SK-N-SH (cell line): ENCODE data around the gene IGF2. TPM values are rescaled to one million over a fixed set of nuclear protein-coding genes. Genes with fewer than 3 reads are reported as not detected.

ENCODE experiments used
- CTCF ChIA-PET: fragments of 300-600, 350-600 bp; formaldehyde crosslinking; extraction: SDS; loops from one replicate; lab custom pipeline; 2021; lab: Yijun Ruan, JAX
- POLR2A ChIA-PET: fragments of 350-600 bp; sonication (Branson Sonifier 250); formaldehyde crosslinking; extraction: SDS; loops from one replicate; lab custom pipeline; 2020; ENCODE audit warnings: antibody characterized with exemption, inconsistent platforms; lab: Yijun Ruan, JAX
- DNase-seq: peaks from one replicate; pipeline ENCODE4 v3.0.0; 2012
- H2AFZ ChIP-seq: fragments of 200-600 bp; sonication (generic); 2 replicates; pipeline ENCODE4 v1.8.1; 2016; ENCODE audit warnings: antibody characterized with exemption, mild to moderate bottlenecking, low read depth
- H3F3A ChIP-seq: fragments of 200-600 bp; sonication (generic); replicated peaks from 2 replicates; pipeline ENCODE3; 2016; ENCODE audit warnings: antibody characterized with exemption, mild to moderate bottlenecking; ENCODE audit not compliant: insufficient read depth
- H3K27ac ChIP-seq, 2 experiments: fragments of 200-500 bp in 1 of 2; fragments of 200-600 bp in 1 of 2; sonication (Bioruptor generic) in 1 of 2; sonication (generic), shearing (Covaris generic) in 1 of 2; 2 replicates each; pipeline versions ENCODE4 v1.5.1 to v1.6.1; 2014 to 2016; ENCODE audit warnings: low read depth in 2 of 2, inconsistent platforms in 1 of 2, low read length in 1 of 2, mild to moderate bottlenecking in 1 of 2, mixed read lengths in 1 of 2
- H3K27me3 ChIP-seq: fragments of 200-600 bp; sonication (generic), shearing (Covaris generic); 2 replicates; pipeline ENCODE4 v1.6.1; 2016; ENCODE audit warnings: mixed run types; ENCODE audit not compliant: insufficient read depth
- H3K36me3 ChIP-seq, 2 experiments: fragments of 200-500 bp in 1 of 2; fragments of 200-600 bp in 1 of 2; sonication (Bioruptor generic) in 1 of 2; sonication (generic) in 1 of 2; replicated peaks in 1 of 2; 2 replicates each; pipeline versions ENCODE3 to v1.5.1; 2014 to 2016; ENCODE audit warnings: low read length in 1 of 2, mild to moderate bottlenecking in 1 of 2; ENCODE audit not compliant: insufficient read depth in 2 of 2, control insufficient read depth in 1 of 2
- H3K4me1 ChIP-seq, 2 experiments: fragments of 200-500 bp in 1 of 2; fragments of 200-600 bp in 1 of 2; sonication (Bioruptor generic) in 1 of 2; sonication (generic), shearing (Covaris generic) in 1 of 2; 2 replicates each; pipeline versions ENCODE4 v1.5.1 to v1.6.1; 2014 to 2016; ENCODE audit warnings: low read depth in 1 of 2, low read length in 1 of 2, mixed run types in 1 of 2; ENCODE audit not compliant: insufficient read depth in 2 of 2, control insufficient read depth in 1 of 2
- H3K4me2 ChIP-seq: fragments of 200-600 bp; sonication (generic), shearing (Covaris generic); 2 replicates; pipeline ENCODE4 v1.6.1; 2017; ENCODE audit warnings: mixed run types
- H3K4me3 ChIP-seq, 2 experiments: fragments of 200-500 bp in 1 of 2; fragments of 200-600 bp in 1 of 2; sonication (Bioruptor generic) in 1 of 2; sonication (generic), shearing (Covaris generic) in 1 of 2; 2 replicates each; pipeline versions ENCODE4 v1.5.1 to v1.8.1; 2014 to 2016; ENCODE audit warnings: low read depth in 2 of 2, inconsistent platforms in 1 of 2, low read length in 1 of 2, mild to moderate bottlenecking in 1 of 2, mixed read lengths in 1 of 2, moderate library complexity in 1 of 2
- H3K79me2 ChIP-seq: fragments of 200-600 bp; sonication (generic); 2 replicates; pipeline ENCODE4 v1.8.1; 2017; ENCODE audit warnings: mild to moderate bottlenecking; ENCODE audit not compliant: insufficient read depth
- H3K9ac ChIP-seq: fragments of 200-600 bp; sonication (generic); 2 replicates; pipeline ENCODE4 v1.6.1; 2017; ENCODE audit warnings: mixed run types
- H3K9me2 ChIP-seq: fragments of 200-600 bp; sonication (generic); 2 replicates; pipeline ENCODE4 v1.6.1; 2017; ENCODE audit warnings: mixed run types
- H3K9me3 ChIP-seq: fragments of 200-600 bp; sonication (generic); 2 replicates; pipeline ENCODE4 v1.6.1; 2017; ENCODE audit warnings: mixed run types, mild to moderate bottlenecking, moderate library complexity
- H4K20me1 ChIP-seq: fragments of 200-600 bp; sonication (generic); 2 replicates; pipeline ENCODE4 v1.6.1; 2017; ENCODE audit warnings: mild to moderate bottlenecking, mixed run types; ENCODE audit not compliant: insufficient read depth
- CHD2 ChIP-seq: fragments of 150-350 bp; IDR thresholded peaks from 2 replicates; pipeline ENCODE4 v1.6.1; 2018; ENCODE audit warnings: low read length; ENCODE audit not compliant: partially characterized antibody
- CTCF ChIP-seq: fragments of 200-600 bp; sonication (generic); IDR thresholded peaks from 2 replicates; pipeline ENCODE4 v1.6.1; 2017; ENCODE audit warnings: antibody characterized with exemption, mild to moderate bottlenecking, moderate library complexity
- FOSL2 ChIP-seq: IDR thresholded peaks from 2 replicates; pipeline ENCODE4 v1.4.0; 2012; ENCODE audit warnings: low read depth, mild to moderate bottlenecking, moderate library complexity, borderline replicate concordance
- FOXJ3 ChIP-seq: sonication (generic); formaldehyde crosslinking; IDR thresholded peaks from 2 replicates; pipeline ENCODE4 v1.5.1; 2020; ENCODE audit warnings: mild to moderate bottlenecking, missing genetic modification reagents
- FOXM1 ChIP-seq: IDR thresholded peaks from 2 replicates; pipeline ENCODE4 v1.4.0; 2012; ENCODE audit warnings: low read depth, mild to moderate bottlenecking
- GATA2 ChIP-seq: sonication (generic); formaldehyde crosslinking; IDR thresholded peaks from 2 replicates; pipeline ENCODE4 v1.5.0; 2020; ENCODE audit warnings: mild to moderate bottlenecking, missing genetic modification reagents
- IRF3 ChIP-seq: fragments of 150-350 bp; IDR thresholded peaks from 2 replicates; pipeline ENCODE4 v1.6.1; 2016; ENCODE audit warnings: mild to moderate bottlenecking, low read depth, low read length
- JUND ChIP-seq: IDR thresholded peaks from 2 replicates; pipeline ENCODE4 v1.4.0; 2012
- MEF2A ChIP-seq: IDR thresholded peaks from 2 replicates; pipeline ENCODE4 v1.4.0; 2012; ENCODE audit warnings: low read depth, borderline replicate concordance
- MXI1 ChIP-seq: IDR thresholded peaks from 2 replicates; pipeline ENCODE4 v1.6.1; 2012; ENCODE audit warnings: mild to moderate bottlenecking, low read depth, low read length, improper control_type of control experiment
- NFIC ChIP-seq: IDR thresholded peaks from 2 replicates; pipeline ENCODE4 v1.4.0; 2012; ENCODE audit warnings: borderline replicate concordance
- POLR2AphosphoS5 ChIP-seq: IDR thresholded peaks from 2 replicates; pipeline ENCODE4 v1.6.1; 2012; ENCODE audit warnings: low read depth, low read length
- RAD21 ChIP-seq: IDR thresholded peaks from 2 replicates; pipeline ENCODE4 v1.6.1; 2012; ENCODE audit warnings: mild to moderate bottlenecking, low read length
- RCOR1 ChIP-seq: fragments of 150-350 bp; IDR thresholded peaks from 2 replicates; pipeline ENCODE4 v1.6.1; 2017; ENCODE audit warnings: antibody characterized with exemption, low read length
- RXRA ChIP-seq: IDR thresholded peaks from 2 replicates; pipeline ENCODE4 v1.4.0; 2012; ENCODE audit warnings: low read depth, mild to moderate bottlenecking, borderline replicate concordance
- SMC3 ChIP-seq: IDR thresholded peaks from 2 replicates; pipeline ENCODE4 v1.6.1; 2012; ENCODE audit warnings: low read depth, low read length, improper control_type of control experiment
- TAF1 ChIP-seq: IDR thresholded peaks from 2 replicates; pipeline ENCODE4 v1.6.1; 2012; ENCODE audit warnings: low read depth, mild to moderate bottlenecking, low read length, moderate library complexity, borderline replicate concordance
- TCF12 ChIP-seq: IDR thresholded peaks from 2 replicates; pipeline ENCODE4 v1.4.0; 2012
- WGBS: methylation state at CpG from one replicate; pipeline ENCODE4 v1.1.6; 2017; ENCODE audit warnings: low lambda C conversion rate; 5-methylcytosine and 5-hydroxymethylcytosine counted together
- polyA plus RNA-seq, 3 experiments: library from polyadenylated mRNA; depleted of rRNA; stranded (reverse); fragments of >200 nt; gene quantifications; 2 replicates each; pipeline ENCODE4 v1.2.3, GENCODE V29; 2012

Gene IGF2
- polyA plus RNA-seq, 1 of the 3 experiments (the other 2 are of a cell fraction): 0.05 TPM

- WGBS: 70% methylated on average over 13 of the region's 19 CpGs
- Histone ChIP-seq H3K9ac (no peak overlapping the region), H2AFZ (no peak overlapping the region), H3K4me3 (peak overlapping the region in 1 of 2 experiments; percentile 41; a peak in 1 of 4 replicates), H3K9me3 (no peaks in the 10 kb centered on the region), H3K27me3 (peaks cover 9% of the 10 kb centered on the region), H3K4me1 (peaks cover 0 to 19% of the 10 kb centered on the region in 2 experiments; a peak in 1 of 4 replicates), H3F3A (no peaks in the 10 kb centered on the region), H3K4me2 (no peak overlapping the region), H4K20me1 (no peaks in the 10 kb centered on the region), H3K9me2 (no peaks in the 10 kb centered on the region), H3K36me3 (no peaks in the 10 kb centered on the region), H3K79me2 (no peaks in the 10 kb centered on the region), H3K27ac (no peak overlapping the region)
- no peak for DNase-seq
- CTCF ChIA-PET: interaction anchor here (1.0 to 5.4 kb wide), 10 partner anchors 7 to 143 kb away, joined by 3 to 68 read pairs (median 4); no protein-coding TSS in a partner anchor
- TF ChIP-seq FOXM1: no peak
- TF ChIP-seq CTCF: no peak
- TF ChIP-seq JUND: no peak
- POLR2A ChIA-PET: interaction anchor here (1.3 kb wide), 1 partner anchor 179 kb away, joined by 5 read pairs; no protein-coding TSS in a partner anchor
Observed at GRCh38 chr11:2134022-2135010, 4.9 kb downstream of the IGF2 start.

- H3K9me3 ChIP-seq: no peaks in the 10 kb centered on the region
- H3K79me2 ChIP-seq: no peaks in the 10 kb centered on the region
- no peak for TF ChIP-seq RXRA
- TF ChIP-seq POLR2AphosphoS5: no peak
- no peak for TF ChIP-seq GATA2 (CRISPR knock-in tag)
- TF ChIP-seq FOSL2: no peak
- TF ChIP-seq JUND: no peak
- no peak for TF ChIP-seq SMC3
- no peak for TF ChIP-seq RCOR1
- TF ChIP-seq MXI1: no peak
- TF ChIP-seq RAD21: no peak
- TF ChIP-seq CHD2: no peak
- TF ChIP-seq FOXJ3 (CRISPR knock-in tag): no peak
- no peak for TF ChIP-seq IRF3
- TF ChIP-seq NFIC: no peak
- no peak for TF ChIP-seq MEF2A
- no peak for TF ChIP-seq TCF12
- TF ChIP-seq TAF1: no peak
- no peak for TF ChIP-seq CTCF
- no peak for DNase-seq
- no peaks in the 10 kb centered on the region for H3K36me3 ChIP-seq
- peaks cover 9% of the 10 kb centered on the region for H3K27me3 ChIP-seq
- no peaks in the 10 kb centered on the region for H4K20me1 ChIP-seq
- POLR2A ChIA-PET: interaction anchor here (1.3 kb wide), 1 partner anchor 178 kb away, joined by 5 read pairs; no protein-coding TSS in a partner anchor
- no peak overlapping the region for H3K27ac ChIP-seq
- no peaks in the 10 kb centered on the region for H3F3A ChIP-seq
- H3K4me1 ChIP-seq: peaks cover 0 to 19% of the 10 kb centered on the region in 2 experiments; a peak in 1 of 4 replicates
- CTCF ChIA-PET: interaction anchor here (0.9 to 5.4 kb wide), 11 partner anchors 8 to 439 kb away, joined by 3 to 68 read pairs (median 4); no protein-coding TSS in a partner anchor
- no peak overlapping the region; a peak in 1 of 4 replicates for H3K4me3 ChIP-seq
- no peak overlapping the region for H2AFZ ChIP-seq
- no peaks in the 10 kb centered on the region for H3K9me2 ChIP-seq
- no peak overlapping the region for H3K9ac ChIP-seq
- 29% methylated on average over 9 of the region's 33 CpGs for WGBS
- H3K4me2 ChIP-seq: no peak overlapping the region
Observed at GRCh38 chr11:2133241-2134021, 5.8 kb downstream of the IGF2 start.
